ENCODE results near the gene MTREX.

Gene MTREX

GRCh38 chr5:55360190-55360589 lies 52.4 kb downstream of the MTREX start:
- Histone ChIP-seq H4K8ac (ENCODE audit: low read length) (no peak overlapping the region), H2AFZ (ENCODE audit: low read depth, low read length) (no peak overlapping the region), H3K9ac (ENCODE audit: low read length) (no peak overlapping the region), H3K79me1 (replicated peaks; ENCODE audit: low read length, poor library complexity, severe bottlenecking) (peaks cover 20% of the 10 kb centered on the region), H2BK12ac (ENCODE audit: low read length in 2 of 2) (no peak overlapping the region), H2BK15ac (ENCODE audit: low read depth, poor library complexity, severe bottlenecking) (no peak overlapping the region), H3K14ac (ENCODE audit: low read length in 2 of 2) (no peak overlapping the region), H4K91ac (ENCODE audit: low read length) (no peak overlapping the region), H2BK5ac (ENCODE audit: low read depth, low read length, poor library complexity, severe bottlenecking) (no peak overlapping the region), H3K4ac (ENCODE audit: low read depth in 1 of 2, low read length in 2 of 2) (no peak overlapping the region), H2AK5ac (ENCODE audit: low read length, severe bottlenecking) (no peak overlapping the region), H3K27me3 (ENCODE audit: control insufficient read depth in 1 of 2, insufficient read depth in 1 of 2, low read length in 2 of 2) (no peaks in the 10 kb centered on the region), H3K4me2 (ENCODE audit: low read length, poor library complexity, severe bottlenecking) (no peak overlapping the region), H3K9me3 (ENCODE audit: control insufficient read depth, low read length) (no peaks in the 10 kb centered on the region), H3K23ac (ENCODE audit: low read length in 2 of 2) (no peak overlapping the region), H3K18ac (ENCODE audit: low read depth in 1 of 2, low read length in 2 of 2) (no peak overlapping the region), H3K36me3 (ENCODE audit: control insufficient read depth in 1 of 2, insufficient read depth in 2 of 2, low read depth in 1 of 2, low read length in 2 of 2) (peaks cover 24 to 63% of the 10 kb centered on the region in 2 experiments), H3K4me3 (ENCODE audit: insufficient read depth in 1 of 2, low read depth in 1 of 2, low read length in 2 of 2) (no peak overlapping the region), H2BK120ac (ENCODE audit: low read depth, low read length) (no peak overlapping the region), H3K4me1 (ENCODE audit: control insufficient read depth, insufficient read depth, low read depth, low read length) (no peaks in the 10 kb centered on the region), H3K27ac (ENCODE audit: low read length, poor library complexity, severe bottlenecking) (no peak overlapping the region)
- no peak for DNase-seq
- WGBS = no CpG with 5 or more reads among the region's 2 CpGs

GRCh38 chr5:55363856-55364255 lies 56.1 kb downstream of the MTREX start:
- over 99% methylated on average over 3 of the region's 3 CpGs for WGBS
- H4K8ac ChIP-seq (ENCODE audit: low read length) = no peak overlapping the region
- H3K36me3 ChIP-seq (ENCODE audit: control insufficient read depth in 1 of 2, insufficient read depth in 2 of 2, low read depth in 1 of 2, low read length in 2 of 2) = peaks cover 0 to 56% of the 10 kb centered on the region in 2 experiments
- H2BK5ac ChIP-seq (ENCODE audit: low read depth, low read length, poor library complexity, severe bottlenecking) = no peak overlapping the region
- no peak overlapping the region for H2AFZ ChIP-seq (ENCODE audit: low read depth, low read length)
- H2BK15ac ChIP-seq (ENCODE audit: low read depth, poor library complexity, severe bottlenecking) = no peak overlapping the region
- H3K9me3 ChIP-seq (ENCODE audit: control insufficient read depth, low read length) = no peaks in the 10 kb centered on the region
- H3K23ac ChIP-seq (ENCODE audit: low read length in 2 of 2) = no peak overlapping the region
- H3K27ac ChIP-seq (ENCODE audit: low read length, poor library complexity, severe bottlenecking) = no peak overlapping the region
- no peak overlapping the region for H3K4ac ChIP-seq (ENCODE audit: low read depth in 1 of 2, low read length in 2 of 2)
- no peak overlapping the region for H4K91ac ChIP-seq (ENCODE audit: low read length)
- peaks cover 8% of the 10 kb centered on the region for H3K79me1 ChIP-seq (replicated peaks; ENCODE audit: low read length, poor library complexity, severe bottlenecking)
- peaks cover 1% of the 10 kb centered on the region for H3K4me1 ChIP-seq (ENCODE audit: control insufficient read depth, insufficient read depth, low read depth, low read length)
- H3K4me2 ChIP-seq (ENCODE audit: low read length, poor library complexity, severe bottlenecking) = no peak overlapping the region
- no peak overlapping the region for H3K18ac ChIP-seq (ENCODE audit: low read depth in 1 of 2, low read length in 2 of 2)
- H3K27me3 ChIP-seq (ENCODE audit: control insufficient read depth in 1 of 2, insufficient read depth in 1 of 2, low read length in 2 of 2) = no peaks in the 10 kb centered on the region
- H2BK12ac ChIP-seq (ENCODE audit: low read length in 2 of 2) = no peak overlapping the region
- H2BK120ac ChIP-seq (ENCODE audit: low read depth, low read length) = no peak overlapping the region
- H2AK5ac ChIP-seq (ENCODE audit: low read length, severe bottlenecking) = no peak overlapping the region
- H3K14ac ChIP-seq (ENCODE audit: low read length in 2 of 2) = no peak overlapping the region
- H3K4me3 ChIP-seq (ENCODE audit: insufficient read depth in 1 of 2, low read depth in 1 of 2, low read length in 2 of 2) = no peak overlapping the region
- no peak for DNase-seq
- H3K9ac ChIP-seq (ENCODE audit: low read length) = no peak overlapping the region

GRCh38 chr5:55364537-55365055 lies 56.8 kb downstream of the MTREX start:
- H3K23ac ChIP-seq (ENCODE audit: low read length in 2 of 2) = no peak overlapping the region
- H3K4me3 ChIP-seq (ENCODE audit: insufficient read depth in 1 of 2, low read depth in 1 of 2, low read length in 2 of 2) = no peak overlapping the region
- H3K4ac ChIP-seq (ENCODE audit: low read depth in 1 of 2, low read length in 2 of 2) = no peak overlapping the region
- H3K14ac ChIP-seq (ENCODE audit: low read length in 2 of 2) = no peak overlapping the region
- DNase-seq = no peak
- peak overlapping the region; percentile 60 for H3K27ac ChIP-seq (ENCODE audit: low read length, poor library complexity, severe bottlenecking)
- no peak overlapping the region for H2BK120ac ChIP-seq (ENCODE audit: low read depth, low read length)
- H2BK15ac ChIP-seq (ENCODE audit: low read depth, poor library complexity, severe bottlenecking) = no peak overlapping the region
- H3K4me2 ChIP-seq (ENCODE audit: low read length, poor library complexity, severe bottlenecking) = peak overlapping the region; percentile 33
- no peak overlapping the region for H3K9ac ChIP-seq (ENCODE audit: low read length)
- WGBS = 99% methylated on average over 3 of the region's 4 CpGs
- H3K36me3 ChIP-seq (ENCODE audit: control insufficient read depth in 1 of 2, insufficient read depth in 2 of 2, low read depth in 1 of 2, low read length in 2 of 2) = peaks cover 0 to 53% of the 10 kb centered on the region in 2 experiments
- no peak overlapping the region for H2BK12ac ChIP-seq (ENCODE audit: low read length in 2 of 2)
- H3K4me1 ChIP-seq (ENCODE audit: control insufficient read depth, insufficient read depth, low read depth, low read length) = peaks cover 1% of the 10 kb centered on the region
- no peak overlapping the region for H4K91ac ChIP-seq (ENCODE audit: low read length)
- no peak overlapping the region for H2BK5ac ChIP-seq (ENCODE audit: low read depth, low read length, poor library complexity, severe bottlenecking)
- no peaks in the 10 kb centered on the region for H3K27me3 ChIP-seq (ENCODE audit: control insufficient read depth in 1 of 2, insufficient read depth in 1 of 2, low read length in 2 of 2)
- H2AK5ac ChIP-seq (ENCODE audit: low read length, severe bottlenecking) = no peak overlapping the region
- no peak overlapping the region for H4K8ac ChIP-seq (ENCODE audit: low read length)
- peaks cover 8% of the 10 kb centered on the region for H3K79me1 ChIP-seq (replicated peaks; ENCODE audit: low read length, poor library complexity, severe bottlenecking)
- H3K18ac ChIP-seq (ENCODE audit: low read depth in 1 of 2, low read length in 2 of 2) = no peak overlapping the region
- H3K9me3 ChIP-seq (ENCODE audit: control insufficient read depth, low read length) = no peaks in the 10 kb centered on the region
- H2AFZ ChIP-seq (ENCODE audit: low read depth, low read length) = no peak overlapping the region

GRCh38 chr5:55370291-55370925 lies 62.6 kb downstream of the MTREX start:
- Histone ChIP-seq H3K79me1 (replicated peaks; ENCODE audit: low read length, poor library complexity, severe bottlenecking) (peaks cover 16% of the 10 kb centered on the region), H3K4me3 (ENCODE audit: insufficient read depth in 1 of 2, low read depth in 1 of 2, low read length in 2 of 2) (no peak overlapping the region), H4K91ac (ENCODE audit: low read length) (no peak overlapping the region), H3K9ac (ENCODE audit: low read length) (no peak overlapping the region), H3K14ac (ENCODE audit: low read length in 2 of 2) (no peak overlapping the region), H4K8ac (ENCODE audit: low read length) (no peak overlapping the region), H3K27ac (ENCODE audit: low read length, poor library complexity, severe bottlenecking) (peak overlapping the region; percentile 89), H2BK15ac (ENCODE audit: low read depth, poor library complexity, severe bottlenecking) (no peak overlapping the region), H2BK5ac (ENCODE audit: low read depth, low read length, poor library complexity, severe bottlenecking) (no peak overlapping the region), H3K9me3 (ENCODE audit: control insufficient read depth, low read length) (peaks cover 3% of the 10 kb centered on the region), H2AK5ac (ENCODE audit: low read length, severe bottlenecking) (peak overlapping the region; percentile 66), H3K4ac (ENCODE audit: low read depth in 1 of 2, low read length in 2 of 2) (no peak overlapping the region), H3K4me2 (ENCODE audit: low read length, poor library complexity, severe bottlenecking) (peak overlapping the region; percentile 28), H2BK12ac (ENCODE audit: low read length in 2 of 2) (no peak overlapping the region), H3K18ac (ENCODE audit: low read depth in 1 of 2, low read length in 2 of 2) (no peak overlapping the region), H3K23ac (ENCODE audit: low read length in 2 of 2) (no peak overlapping the region), H2BK120ac (ENCODE audit: low read depth, low read length) (no peak overlapping the region), H3K36me3 (ENCODE audit: control insufficient read depth in 1 of 2, insufficient read depth in 2 of 2, low read depth in 1 of 2, low read length in 2 of 2) (peaks cover 7 to 69% of the 10 kb centered on the region in 2 experiments), H2AFZ (ENCODE audit: low read depth, low read length) (no peak overlapping the region), H3K27me3 (ENCODE audit: control insufficient read depth in 1 of 2, insufficient read depth in 1 of 2, low read length in 2 of 2) (no peaks in the 10 kb centered on the region), H3K4me1 (ENCODE audit: control insufficient read depth, insufficient read depth, low read depth, low read length) (peaks cover 3% of the 10 kb centered on the region)
- DNase-seq = no peak
- 50% methylated on average over 1 of the region's 1 CpG for WGBS
